ENCODE results near the gene LCE2A.
"Not testable (repeated sequence)": the region's sequence is repeated elsewhere in the genome, so short reads cannot be mapped to it uniquely, and the experiment has no call there.

LCE2A gene

DNA sequence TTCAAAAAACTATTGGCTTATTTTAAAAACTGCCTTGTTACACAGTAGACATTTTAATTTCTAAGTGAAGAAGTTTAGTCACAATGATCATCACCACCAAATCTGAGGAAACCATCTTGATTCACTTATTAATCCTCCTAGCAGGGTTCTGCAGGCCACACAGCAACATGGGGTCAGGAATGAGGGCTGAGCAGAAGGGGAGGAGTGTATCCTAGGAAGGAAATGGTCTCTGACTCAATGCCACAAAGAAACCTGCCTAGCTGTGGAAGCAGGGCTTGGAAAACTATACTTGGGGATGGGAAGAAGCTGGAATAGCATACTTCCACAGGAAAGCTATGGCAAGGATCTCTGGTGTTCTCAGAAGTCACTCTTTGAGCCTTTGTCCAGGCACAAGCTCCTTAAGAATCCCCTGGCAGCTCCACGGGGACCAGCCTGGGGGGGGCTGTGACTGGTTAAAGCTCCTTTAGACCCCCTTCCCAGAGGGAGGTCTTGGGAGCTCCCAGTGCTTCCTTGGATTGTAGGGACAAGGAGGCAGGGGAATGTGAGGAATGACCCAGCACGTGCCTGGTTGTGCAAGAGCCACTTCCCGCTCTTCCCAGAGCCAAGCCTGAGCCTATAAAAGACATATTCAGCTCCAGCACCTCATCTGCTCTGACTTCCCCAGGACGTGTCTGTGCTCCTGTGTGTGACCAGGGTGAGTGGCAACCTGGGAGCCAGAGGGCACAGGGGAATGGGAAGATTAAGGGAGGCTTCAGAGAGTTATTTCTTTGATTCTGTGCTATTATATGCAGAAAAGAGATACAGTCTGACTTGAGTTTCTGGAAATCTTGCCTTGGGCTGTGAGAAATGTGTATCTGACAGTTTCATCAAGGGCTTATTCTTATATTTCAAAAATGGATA is at the start of gene LCE2A:
Gene LCE2A, plus strand, starts transcription at position 645 of the 900 bp plus-strand sequence. CDS start 557 bp downstream, outside the sequence.
- H3K9me3 ChIP-seq (ENCODE audit: control insufficient read depth, insufficient read depth, low read length) = no peaks in the 10 kb centered on the region
- H3K9ac ChIP-seq (ENCODE audit: low read depth, low read length) = no peak within 1 kb of the TSS

GRCh38 chr1:152654110-152654509 is 44.0 kb upstream of the LCE2A start:
- Histone ChIP-seq H3K4me1 (ENCODE audit: insufficient read depth, low read length) (no peaks in the 10 kb centered on the region), H3K36me3 (ENCODE audit: insufficient read depth, low read length) (no peaks in the 10 kb centered on the region), H3K9ac (ENCODE audit: low read depth, low read length) (no peak overlapping the region), H3K9me3 (ENCODE audit: control insufficient read depth, insufficient read depth, low read length) (no peaks in the 10 kb centered on the region)

More for the DNA sequence above, at the start of gene LCE2A:
- H3K36me3 ChIP-seq (ENCODE audit: insufficient read depth, low read length) = no peaks in the 10 kb centered on the region
- H3K4me1 ChIP-seq (ENCODE audit: insufficient read depth, low read length) = no peaks in the 10 kb centered on the region

DNA sequence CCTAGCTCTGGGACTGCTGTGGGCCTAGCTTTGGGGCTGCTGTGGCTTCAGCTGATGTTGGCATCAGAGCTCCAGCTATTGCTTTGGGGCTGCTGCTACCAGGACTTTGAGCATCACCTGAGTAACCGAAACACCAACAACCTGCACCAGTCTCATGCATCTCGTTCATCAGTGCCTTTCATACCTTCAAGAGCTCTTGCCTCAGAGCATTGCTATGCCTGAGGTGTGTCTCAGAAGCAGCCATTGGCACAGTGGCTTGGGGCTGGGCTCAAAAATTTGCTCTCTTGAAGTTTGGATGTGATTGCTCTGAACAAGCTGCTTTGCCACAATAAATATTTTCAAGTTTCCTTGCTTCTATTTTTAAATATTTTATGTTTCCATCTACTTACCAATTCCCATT is 41.7 kb upstream of the LCE2A start:
- no peak overlapping the region for H3K9ac ChIP-seq (ENCODE audit: low read depth, low read length)
- no peaks in the 10 kb centered on the region for H3K4me1 ChIP-seq (ENCODE audit: insufficient read depth, low read length)
- H3K36me3 ChIP-seq (ENCODE audit: insufficient read depth, low read length) = no peaks in the 10 kb centered on the region
- H3K9me3 ChIP-seq (ENCODE audit: control insufficient read depth, insufficient read depth, low read length) = no peaks in the 10 kb centered on the region

DNA sequence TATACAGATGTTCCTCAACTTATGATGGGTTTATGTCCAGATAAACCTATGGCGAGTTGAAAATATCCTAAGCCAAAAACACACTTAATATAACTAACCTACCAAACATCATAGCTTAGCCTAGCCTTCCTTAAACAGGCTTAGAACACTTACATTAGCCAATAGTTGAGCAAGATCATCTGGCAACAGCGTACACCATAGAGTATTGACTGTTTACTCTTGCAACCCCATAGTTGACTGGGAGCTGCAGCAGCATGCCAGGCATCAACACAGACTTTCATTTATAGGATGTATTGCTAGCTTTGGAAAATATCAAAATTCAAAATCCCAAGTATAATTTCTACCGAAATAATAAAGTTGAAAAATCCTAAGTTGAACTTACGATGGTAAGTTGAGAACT is 40.5 kb upstream of the LCE2A start:
- Histone ChIP-seq H3K9me3 (ENCODE audit: control insufficient read depth, insufficient read depth, low read length) (no peaks in the 10 kb centered on the region), H3K4me1 (ENCODE audit: insufficient read depth, low read length) (no peaks in the 10 kb centered on the region), H3K36me3 (ENCODE audit: insufficient read depth, low read length) (no peaks in the 10 kb centered on the region), H3K9ac (ENCODE audit: low read depth, low read length) (no peak overlapping the region)

- Histone ChIP-seq H3K9me3 (ENCODE audit: control insufficient read depth, insufficient read depth, low read length) (no peaks in the 10 kb centered on the region), H3K4me1 (ENCODE audit: insufficient read depth, low read length) (no peaks in the 10 kb centered on the region), H3K9ac (ENCODE audit: low read depth, low read length) (no peak overlapping the region), H3K36me3 (ENCODE audit: insufficient read depth, low read length) (no peaks in the 10 kb centered on the region)
Measured at GRCh38 chr1:152658649-152659048, 39.5 kb upstream of the LCE2A start.

DNA sequence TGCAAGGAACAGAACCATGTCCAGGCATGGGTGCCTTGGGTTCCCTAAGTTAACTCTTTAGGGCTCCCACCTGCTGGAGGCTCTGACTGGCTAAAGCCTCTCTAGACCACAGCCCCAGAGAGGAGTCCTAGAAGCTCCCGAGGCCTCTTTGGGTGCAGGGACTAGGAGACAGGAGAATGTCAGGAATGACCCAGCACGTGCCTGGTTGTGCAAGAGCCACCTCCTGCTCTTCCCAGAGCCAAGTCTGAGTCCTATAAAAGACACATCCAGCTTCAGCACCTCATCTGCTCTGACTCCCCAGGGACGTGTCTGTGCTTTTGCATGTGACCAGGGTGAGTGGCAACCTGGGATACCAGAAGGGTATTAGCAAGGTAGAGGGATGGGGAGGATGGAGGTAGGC is 35.0 kb upstream of the LCE2A start, which contains the start of gene LCE2D:
Gene LCE2D, plus strand, starts transcription at position 283 of the 400 bp plus-strand sequence. CDS start 726 bp downstream, outside the sequence.
- no peak within 1 kb of the TSS for H3K9ac ChIP-seq (ENCODE audit: low read depth, low read length)
- H3K9me3 ChIP-seq (ENCODE audit: control insufficient read depth, insufficient read depth, low read length) = no peaks in the 10 kb centered on the region
- no peaks in the 10 kb centered on the region for H3K4me1 ChIP-seq (ENCODE audit: insufficient read depth, low read length)
- H3K36me3 ChIP-seq (ENCODE audit: insufficient read depth, low read length) = no peaks in the 10 kb centered on the region

DNA sequence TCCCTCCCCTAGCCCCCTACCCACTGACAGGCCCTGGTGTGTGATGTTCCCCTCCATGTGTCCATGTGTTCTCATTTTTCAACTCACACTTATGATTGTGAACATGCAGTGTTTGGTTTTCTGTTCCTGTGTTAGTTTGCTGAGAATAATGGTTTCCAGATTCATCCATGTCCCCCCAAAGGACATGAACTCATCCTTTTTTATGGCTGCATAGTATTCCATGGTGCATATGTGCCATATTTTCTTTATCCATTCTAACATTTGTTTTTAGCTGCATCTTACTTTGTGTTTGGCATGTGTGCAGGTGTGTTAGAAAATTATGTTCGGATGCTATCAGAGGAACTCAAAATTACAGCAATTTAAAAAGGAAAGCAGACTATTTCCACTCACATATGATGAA is 32.0 kb upstream of the LCE2A start:
- H3K9me3 ChIP-seq (ENCODE audit: control insufficient read depth, insufficient read depth, low read length); H3K4me1 ChIP-seq (ENCODE audit: insufficient read depth, low read length); H3K9ac ChIP-seq (ENCODE audit: low read depth, low read length); H3K36me3 ChIP-seq (ENCODE audit: insufficient read depth, low read length): not testable (repeated sequence)

- Histone ChIP-seq H3K4me1 (ENCODE audit: insufficient read depth, low read length) (no peaks in the 10 kb centered on the region), H3K9ac (ENCODE audit: low read depth, low read length) (no peak overlapping the region), H3K36me3 (ENCODE audit: insufficient read depth, low read length) (no peaks in the 10 kb centered on the region), H3K9me3 (ENCODE audit: control insufficient read depth, insufficient read depth, low read length) (no peaks in the 10 kb centered on the region)
Measured at GRCh38 chr1:152667648-152668047, 30.5 kb upstream of the LCE2A start.

DNA sequence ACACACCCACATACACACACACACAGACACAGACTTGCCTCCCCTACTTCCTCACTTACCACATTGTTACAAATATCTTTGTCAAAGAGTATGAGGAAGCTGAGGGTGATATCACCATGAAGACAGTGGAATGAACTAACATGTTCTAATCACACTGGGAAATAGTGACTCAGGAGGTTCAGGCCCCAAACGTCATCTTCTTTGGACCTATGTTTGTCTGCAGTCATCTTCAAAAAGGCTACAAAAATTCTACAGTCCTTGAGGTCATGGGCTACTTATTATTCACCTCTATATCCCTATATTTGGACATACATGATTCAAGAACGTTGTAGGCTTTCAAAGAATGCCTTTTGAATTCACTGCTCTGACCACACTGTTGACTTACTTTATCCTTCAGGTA is 25.1 kb upstream of the LCE2A start:
- H3K4me1 ChIP-seq (ENCODE audit: insufficient read depth, low read length) = no peaks in the 10 kb centered on the region
- H3K36me3 ChIP-seq (ENCODE audit: insufficient read depth, low read length) = no peaks in the 10 kb centered on the region
- no peak overlapping the region for H3K9ac ChIP-seq (ENCODE audit: low read depth, low read length)
- H3K9me3 ChIP-seq (ENCODE audit: control insufficient read depth, insufficient read depth, low read length) = no peaks in the 10 kb centered on the region

GRCh38 chr1:152674983-152675382 is 23.2 kb upstream of the LCE2A start, which contains the start of gene LCE2C:
Gene LCE2C, plus strand, starts transcription at chr1:152675279. Its CDS starts 737 bp downstream, at chr1:152676016.
- H3K36me3 ChIP-seq (ENCODE audit: insufficient read depth, low read length); H3K9ac ChIP-seq (ENCODE audit: low read depth, low read length); H3K9me3 ChIP-seq (ENCODE audit: control insufficient read depth, insufficient read depth, low read length); H3K4me1 ChIP-seq (ENCODE audit: insufficient read depth, low read length): not testable (repeated sequence)

DNA sequence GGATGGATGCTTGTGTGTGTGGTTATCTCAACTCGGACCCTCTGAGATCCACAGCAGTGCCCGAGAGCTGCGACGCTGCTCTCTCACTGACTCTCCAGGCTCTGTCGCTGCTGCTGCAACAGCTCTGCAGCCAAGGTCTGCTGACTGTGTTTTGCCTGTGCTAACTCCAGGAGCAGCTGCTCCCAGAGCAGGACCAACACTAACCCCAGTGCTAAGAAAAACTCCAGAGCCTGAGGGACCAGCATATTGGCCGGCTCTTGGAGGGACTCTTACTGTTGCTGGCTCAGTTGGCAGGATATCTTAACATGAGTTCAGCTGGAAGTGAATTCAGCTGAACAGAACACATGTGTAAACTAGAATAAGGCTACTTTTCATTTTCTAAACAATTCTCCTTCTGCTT is 18.7 kb upstream of the LCE2A start:
- H3K9me3 ChIP-seq (ENCODE audit: control insufficient read depth, insufficient read depth, low read length) = no peaks in the 10 kb centered on the region
- no peak overlapping the region for H3K9ac ChIP-seq (ENCODE audit: low read depth, low read length)
- H3K36me3 ChIP-seq (ENCODE audit: insufficient read depth, low read length) = no peaks in the 10 kb centered on the region
- H3K4me1 ChIP-seq (ENCODE audit: insufficient read depth, low read length) = no peaks in the 10 kb centered on the region

- Histone ChIP-seq H3K9ac (ENCODE audit: low read depth, low read length) (no peak overlapping the region), H3K4me1 (ENCODE audit: insufficient read depth, low read length) (no peaks in the 10 kb centered on the region), H3K36me3 (ENCODE audit: insufficient read depth, low read length) (no peaks in the 10 kb centered on the region), H3K9me3 (ENCODE audit: control insufficient read depth, insufficient read depth, low read length) (no peaks in the 10 kb centered on the region)
Measured at GRCh38 chr1:152681616-152682015, 16.5 kb upstream of the LCE2A start.

DNA sequence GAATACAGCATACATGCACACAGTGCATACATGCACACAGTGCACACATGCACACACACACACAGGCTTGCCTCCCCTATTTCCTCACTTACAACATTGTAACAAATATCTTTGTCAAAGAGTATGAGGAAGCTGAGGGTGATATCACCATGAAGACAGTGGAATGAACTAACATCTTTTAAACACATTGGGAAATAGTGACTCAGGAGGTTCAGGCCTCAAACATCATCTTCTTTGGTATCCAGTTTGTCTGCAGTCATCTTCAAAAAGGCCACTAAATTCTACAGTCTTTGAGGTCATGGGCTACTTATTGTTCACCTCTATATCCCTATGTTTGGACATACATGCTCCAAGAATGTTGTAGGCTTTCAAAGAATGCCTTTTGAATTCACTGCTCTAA is 14.3 kb upstream of the LCE2A start:
- no peaks in the 10 kb centered on the region for H3K4me1 ChIP-seq (ENCODE audit: insufficient read depth, low read length)
- H3K36me3 ChIP-seq (ENCODE audit: insufficient read depth, low read length) = no peaks in the 10 kb centered on the region
- H3K9me3 ChIP-seq (ENCODE audit: control insufficient read depth, insufficient read depth, low read length) = no peaks in the 10 kb centered on the region
- H3K9ac ChIP-seq (ENCODE audit: low read depth, low read length) = no peak overlapping the region

- not testable (repeated sequence) for H3K36me3 ChIP-seq (ENCODE audit: insufficient read depth, low read length); H3K4me1 ChIP-seq (ENCODE audit: insufficient read depth, low read length); H3K9ac ChIP-seq (ENCODE audit: low read depth, low read length); H3K9me3 ChIP-seq (ENCODE audit: control insufficient read depth, insufficient read depth, low read length)
Measured at GRCh38 chr1:152685823-152686222, 12.3 kb upstream of the LCE2A start, which contains the start of gene LCE2B. Gene LCE2B, plus strand, starts transcription at chr1:152686123. Its CDS starts 721 bp downstream, at chr1:152686844.

- Histone ChIP-seq H3K4me1 (ENCODE audit: insufficient read depth, low read length) (no peaks in the 10 kb centered on the region), H3K36me3 (ENCODE audit: insufficient read depth, low read length) (no peaks in the 10 kb centered on the region), H3K9ac (ENCODE audit: low read depth, low read length) (no peak overlapping the region), H3K9me3 (ENCODE audit: control insufficient read depth, insufficient read depth, low read length) (peaks cover 3% of the 10 kb centered on the region; the same call in 1 of the 2 replicates)
Measured at GRCh38 chr1:152699746-152700145, 1.6 kb downstream of the LCE2A start.
